Stimulated activated CD8-positive, alpha-beta memory T cell treated with anti-CD3 and anti-CD28 coated beads, Interleukin-4, amount 100 ng/mL, for 4 hours (primary cell): ENCODE results near the gene ZNF346.

Source experiments
- DNase-seq, 2 donors: peaks; one replicate each; pipeline ENCODE4 v3.0.0-alpha.2; 2020; ENCODE audit warnings: low read depth in 2 of 2, low spot score in 1 of 2

Gene ZNF346

GRCh38 chr5:177116631-177117373, 94.3 kb downstream of the ZNF346 start:
- DNase-seq: peak; percentile 70 to 75

GRCh38 chr5:177117441-177118045, 95.0 kb downstream of the ZNF346 start:
- DNase-seq: no peak

GRCh38 chr5:177122566-177122965, 100.1 kb downstream of the ZNF346 start:
- DNase-seq: no peak

- DNase-seq: no peak
Measured at GRCh38 chr5:177123789-177124485, 101.4 kb downstream of the ZNF346 start.

- no peak for DNase-seq
Measured at GRCh38 chr5:177124486-177124991, 102.0 kb downstream of the ZNF346 start.

GRCh38 chr5:177126771-177127170, 104.3 kb downstream of the ZNF346 start:
- no peak for DNase-seq

- no peak for DNase-seq
Measured at GRCh38 chr5:177128551-177128981, 106.1 kb downstream of the ZNF346 start.

GRCh38 chr5:177130211-177131018, 107.9 kb downstream of the ZNF346 start:
- DNase-seq: no peak
